Thoracic aorta (tissue), 2 donors: ENCODE results near the gene PSMC5. TPM values are rescaled to one million over a fixed set of nuclear protein-coding genes. Genes with fewer than 3 reads are reported as not detected.
"Not testable (repeated sequence)": the region's sequence is repeated elsewhere in the genome, so short reads cannot be mapped to it uniquely, and the experiment has no call there.

Experiments
- ATAC-seq: fragments of 150-250 bp; one replicate; pipeline ENCODE4 v1.8.0; 2017; ENCODE audit warnings: low read depth; ENCODE audit not compliant: insufficient number of reproducible peaks, low FRiP score
- DNase-seq: peaks from one replicate; pipeline ENCODE4 v3.0.0-alpha.2; 2020; ENCODE audit warnings: low spot score
- H3K27ac ChIP-seq, 2 donors: fragments of 200-600 bp; sonication (generic); 1 replicate in 1 of 2; 2 replicates in 1 of 2; pipeline ENCODE4 v1.5.1; 2016; ENCODE audit warnings: mild to moderate bottlenecking in 2 of 2, moderate library complexity in 2 of 2
- H3K27me3 ChIP-seq: fragments of 200-600 bp; sonication (generic); replicated peaks from 2 replicates; pipeline ENCODE4 v1.6.0; 2016; ENCODE audit warnings: mild to moderate bottlenecking; ENCODE audit not compliant: insufficient read depth
- H3K36me3 ChIP-seq: fragments of 200-600 bp; sonication (generic); one replicate; pipeline ENCODE4 v1.5.1; 2016
- H3K4me1 ChIP-seq, 2 donors: fragments of 200-600 bp; sonication (generic); 1 replicate in 1 of 2; 2 replicates in 1 of 2; pipeline versions ENCODE4 v1.5.1 to v1.6.0; 2016; ENCODE audit warnings: low read depth in 2 of 2, mild to moderate bottlenecking in 1 of 2; ENCODE audit not compliant: control insufficient read depth in 1 of 2
- H3K4me3 ChIP-seq: fragments of 200-600 bp; sonication (generic); 2 replicates; pipeline ENCODE4 v1.5.1; 2016; ENCODE audit warnings: mild to moderate bottlenecking
- H3K9me3 ChIP-seq: fragments of 200-600 bp; sonication (generic); 2 replicates; pipeline ENCODE4 v1.5.1; 2016
- total RNA-seq, 2 donors: library from RNA; depleted of rRNA; stranded (reverse); fragments of >200 nt; gene quantifications; one replicate each; pipeline versions ENCODE4 v1.1.0 to v1.2.3, GENCODE V29; 2016
- TF ChIP-seq, protein P1 (sequence below): fragments of 200-600 bp; sonication (generic); IDR thresholded peaks from one replicate; pipeline ENCODE4 v1.5.1; 2019; ENCODE audit warnings: antibody characterized with exemption

Gene PSMC5
- total RNA-seq, 2 donors from 2014 or later = 58.5 to 76.1 TPM

DNA sequence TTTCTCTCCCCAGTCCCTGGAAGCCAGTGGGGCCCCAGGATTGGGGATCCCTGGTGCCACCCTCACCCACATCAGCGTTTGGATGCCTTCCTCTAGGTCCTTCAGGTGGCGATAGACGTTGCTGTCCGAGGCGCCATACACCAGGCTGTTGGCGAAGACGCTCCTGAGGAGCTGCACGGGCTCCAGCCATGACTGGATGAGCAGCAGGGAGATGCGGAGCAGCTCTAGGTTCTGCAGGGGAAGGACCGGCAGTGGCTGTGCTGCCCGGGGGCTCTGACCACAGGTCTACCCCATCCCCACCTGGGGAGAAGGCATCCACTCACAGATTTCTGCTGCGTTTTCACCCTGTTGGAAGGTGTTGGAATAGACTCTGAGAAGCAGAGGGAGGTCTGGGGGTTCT, 53.5 kb downstream of the PSMC5 start:
- Histone ChIP-seq H3K36me3 (no peaks in the 10 kb centered on the region), H3K4me1 (no peaks in the 10 kb centered on the region), H3K9me3 (no peaks in the 10 kb centered on the region), H3K4me3 (no peak overlapping the region), H3K27ac (no peak overlapping the region), H3K27me3 (no peaks in the 10 kb centered on the region)
- ATAC-seq (no peak), DNase-seq (no peak)
- TF ChIP-seq, protein P1, sequence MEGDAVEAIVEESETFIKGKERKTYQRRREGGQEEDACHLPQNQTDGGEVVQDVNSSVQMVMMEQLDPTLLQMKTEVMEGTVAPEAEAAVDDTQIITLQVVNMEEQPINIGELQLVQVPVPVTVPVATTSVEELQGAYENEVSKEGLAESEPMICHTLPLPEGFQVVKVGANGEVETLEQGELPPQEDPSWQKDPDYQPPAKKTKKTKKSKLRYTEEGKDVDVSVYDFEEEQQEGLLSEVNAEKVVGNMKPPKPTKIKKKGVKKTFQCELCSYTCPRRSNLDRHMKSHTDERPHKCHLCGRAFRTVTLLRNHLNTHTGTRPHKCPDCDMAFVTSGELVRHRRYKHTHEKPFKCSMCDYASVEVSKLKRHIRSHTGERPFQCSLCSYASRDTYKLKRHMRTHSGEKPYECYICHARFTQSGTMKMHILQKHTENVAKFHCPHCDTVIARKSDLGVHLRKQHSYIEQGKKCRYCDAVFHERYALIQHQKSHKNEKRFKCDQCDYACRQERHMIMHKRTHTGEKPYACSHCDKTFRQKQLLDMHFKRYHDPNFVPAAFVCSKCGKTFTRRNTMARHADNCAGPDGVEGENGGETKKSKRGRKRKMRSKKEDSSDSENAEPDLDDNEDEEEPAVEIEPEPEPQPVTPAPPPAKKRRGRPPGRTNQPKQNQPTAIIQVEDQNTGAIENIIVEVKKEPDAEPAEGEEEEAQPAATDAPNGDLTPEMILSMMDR = no peak

DNA sequence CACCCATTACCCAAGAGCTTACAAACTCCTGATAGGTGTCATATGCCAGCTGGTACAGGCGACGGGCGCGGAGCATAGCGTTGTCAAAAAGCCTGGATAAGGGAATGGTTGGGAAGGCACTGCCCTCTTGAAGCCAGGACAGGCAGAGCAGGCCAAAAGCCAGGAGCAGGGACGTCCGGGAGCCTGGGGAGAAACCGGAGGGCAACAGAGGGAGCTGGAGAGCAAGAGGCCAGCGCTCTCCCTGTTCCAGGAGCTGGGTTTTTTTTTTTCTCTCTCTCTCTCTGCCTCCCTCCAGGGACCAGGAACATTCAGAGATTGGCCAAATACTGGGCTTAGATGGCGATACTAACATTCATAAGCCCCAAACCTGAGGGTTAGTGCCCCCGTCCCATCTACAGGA, 54.1 kb downstream of the PSMC5 start:
- H3K27ac ChIP-seq, H3K36me3 ChIP-seq, H3K4me3 ChIP-seq, H3K27me3 ChIP-seq, ATAC-seq, DNase-seq, H3K9me3 ChIP-seq, H3K4me1 ChIP-seq: not testable (repeated sequence)

Other genes starting within 250 kb of the PSMC5 start
- gene TACO1, start 226.5 kb upstream of the PSMC5 start, total RNA-seq = 10 to 100 TPM; 11.1 to 11.4 TPM
- gene MAP3K3, start 205.0 kb upstream of the PSMC5 start, total RNA-seq = 100 to 1,000 TPM in 1 of 2 donors, 10 to 100 TPM in 1; 85.3 to 102 TPM
- gene LIMD2, start 127.3 kb upstream of the PSMC5 start, total RNA-seq = 10 to 100 TPM; 26.2 to 29.6 TPM
- gene STRADA, start 85.6 kb upstream of the PSMC5 start, total RNA-seq = 10 to 100 TPM; 40.9 to 62.2 TPM
- gene CCDC47, start 53.8 kb upstream of the PSMC5 start, total RNA-seq = 100 to 1,000 TPM in 1 of 2 donors, 10 to 100 TPM in 1; 40.2 to 101 TPM
- 100 to 1,000 TPM in 1 of 2 donors, 10 to 100 TPM in 1; 92.9 to 157 TPM for gene DDX42, start 53.3 kb upstream of the PSMC5 start, total RNA-seq
- 10 to 100 TPM; 38.2 to 52.9 TPM for gene FTSJ3, start 232 bp downstream of the PSMC5 start, total RNA-seq
- gene SMARCD2, start 15.3 kb downstream of the PSMC5 start, total RNA-seq = 100 to 1,000 TPM in 1 of 2 donors, 10 to 100 TPM in 1; 81.8 to 136 TPM
- gene CSH2, start 46.2 kb downstream of the PSMC5 start, total RNA-seq = not detected
- gene GH2, start 54.5 kb downstream of the PSMC5 start, total RNA-seq = not detected
- not detected for gene CSH1, start 69.1 kb downstream of the PSMC5 start, total RNA-seq
- gene CSHL1, start 83.8 kb downstream of the PSMC5 start, total RNA-seq = not detected
- not detected for gene GH1, start 91.4 kb downstream of the PSMC5 start, total RNA-seq
- gene CD79B, start 104.9 kb downstream of the PSMC5 start, total RNA-seq = 1 to 10 TPM; 4.3 to 6.0 TPM
- 1 to 10 TPM in 1 of 2 donors, not detected in 1; 1.1 TPM for gene SCN4A, start 145.5 kb downstream of the PSMC5 start, total RNA-seq
- not detected for gene PRR29, start 170.9 kb downstream of the PSMC5 start, total RNA-seq
- gene ICAM2, start 193.2 kb downstream of the PSMC5 start, total RNA-seq = 10 to 100 TPM; 41.6 to 46.6 TPM